SK-N-SH (cell line): ENCODE measurements around the gene DNMT3B. TPM values are rescaled to one million over a fixed set of nuclear protein-coding genes. Genes with fewer than 3 reads are reported as not detected.

Experiments
- CTCF ChIA-PET: fragments of 300-600, 350-600 bp; formaldehyde crosslinking; extraction: SDS; loops from one replicate; lab custom pipeline; 2021; lab: Yijun Ruan, JAX
- POLR2A ChIA-PET: fragments of 350-600 bp; sonication (Branson Sonifier 250); formaldehyde crosslinking; extraction: SDS; loops from one replicate; lab custom pipeline; 2020; ENCODE audit warnings: antibody characterized with exemption, inconsistent platforms; lab: Yijun Ruan, JAX
- DNase-seq: peaks from one replicate; pipeline ENCODE4 v3.0.0; 2012
- H2AFZ ChIP-seq: fragments of 200-600 bp; sonication (generic); 2 replicates; pipeline ENCODE4 v1.8.1; 2016; ENCODE audit warnings: antibody characterized with exemption, mild to moderate bottlenecking, low read depth
- H3F3A ChIP-seq: fragments of 200-600 bp; sonication (generic); replicated peaks from 2 replicates; pipeline ENCODE3; 2016; ENCODE audit warnings: antibody characterized with exemption, mild to moderate bottlenecking; ENCODE audit not compliant: insufficient read depth
- H3K27ac ChIP-seq, 2 experiments: fragments of 200-500 bp in 1 of 2; fragments of 200-600 bp in 1 of 2; sonication (Bioruptor generic) in 1 of 2; sonication (generic), shearing (Covaris generic) in 1 of 2; 2 replicates each; pipeline versions ENCODE4 v1.5.1 to v1.6.1; 2014 to 2016; ENCODE audit warnings: low read depth in 2 of 2, inconsistent platforms in 1 of 2, low read length in 1 of 2, mild to moderate bottlenecking in 1 of 2, mixed read lengths in 1 of 2
- H3K27me3 ChIP-seq: fragments of 200-600 bp; sonication (generic), shearing (Covaris generic); 2 replicates; pipeline ENCODE4 v1.6.1; 2016; ENCODE audit warnings: mixed run types; ENCODE audit not compliant: insufficient read depth
- H3K36me3 ChIP-seq, 2 experiments: fragments of 200-500 bp in 1 of 2; fragments of 200-600 bp in 1 of 2; sonication (Bioruptor generic) in 1 of 2; sonication (generic) in 1 of 2; replicated peaks in 1 of 2; 2 replicates each; pipeline versions ENCODE3 to v1.5.1; 2014 to 2016; ENCODE audit warnings: low read length in 1 of 2, mild to moderate bottlenecking in 1 of 2; ENCODE audit not compliant: insufficient read depth in 2 of 2, control insufficient read depth in 1 of 2
- H3K4me1 ChIP-seq, 2 experiments: fragments of 200-500 bp in 1 of 2; fragments of 200-600 bp in 1 of 2; sonication (Bioruptor generic) in 1 of 2; sonication (generic), shearing (Covaris generic) in 1 of 2; 2 replicates each; pipeline versions ENCODE4 v1.5.1 to v1.6.1; 2014 to 2016; ENCODE audit warnings: low read depth in 1 of 2, low read length in 1 of 2, mixed run types in 1 of 2; ENCODE audit not compliant: insufficient read depth in 2 of 2, control insufficient read depth in 1 of 2
- H3K4me2 ChIP-seq: fragments of 200-600 bp; sonication (generic), shearing (Covaris generic); 2 replicates; pipeline ENCODE4 v1.6.1; 2017; ENCODE audit warnings: mixed run types
- H3K4me3 ChIP-seq, 2 experiments: fragments of 200-500 bp in 1 of 2; fragments of 200-600 bp in 1 of 2; sonication (Bioruptor generic) in 1 of 2; sonication (generic), shearing (Covaris generic) in 1 of 2; 2 replicates each; pipeline versions ENCODE4 v1.5.1 to v1.8.1; 2014 to 2016; ENCODE audit warnings: low read depth in 2 of 2, inconsistent platforms in 1 of 2, low read length in 1 of 2, mild to moderate bottlenecking in 1 of 2, mixed read lengths in 1 of 2, moderate library complexity in 1 of 2
- H3K79me2 ChIP-seq: fragments of 200-600 bp; sonication (generic); 2 replicates; pipeline ENCODE4 v1.8.1; 2017; ENCODE audit warnings: mild to moderate bottlenecking; ENCODE audit not compliant: insufficient read depth
- H3K9ac ChIP-seq: fragments of 200-600 bp; sonication (generic); 2 replicates; pipeline ENCODE4 v1.6.1; 2017; ENCODE audit warnings: mixed run types
- H3K9me2 ChIP-seq: fragments of 200-600 bp; sonication (generic); 2 replicates; pipeline ENCODE4 v1.6.1; 2017; ENCODE audit warnings: mixed run types
- H3K9me3 ChIP-seq: fragments of 200-600 bp; sonication (generic); 2 replicates; pipeline ENCODE4 v1.6.1; 2017; ENCODE audit warnings: mixed run types, mild to moderate bottlenecking, moderate library complexity
- H4K20me1 ChIP-seq: fragments of 200-600 bp; sonication (generic); 2 replicates; pipeline ENCODE4 v1.6.1; 2017; ENCODE audit warnings: mild to moderate bottlenecking, mixed run types; ENCODE audit not compliant: insufficient read depth
- EZH2phosphoT487 ChIP-seq: fragments of 200-600 bp; sonication (generic); IDR thresholded peaks from 2 replicates; pipeline ENCODE4 v1.6.1; 2017; ENCODE audit warnings: low read depth, mixed run types, mild to moderate bottlenecking, antibody characterized with exemption, moderate library complexity, borderline replicate concordance
- FOSL2 ChIP-seq: IDR thresholded peaks from 2 replicates; pipeline ENCODE4 v1.4.0; 2012; ENCODE audit warnings: low read depth, mild to moderate bottlenecking, moderate library complexity, borderline replicate concordance
- FOXJ3 ChIP-seq: sonication (generic); formaldehyde crosslinking; IDR thresholded peaks from 2 replicates; pipeline ENCODE4 v1.5.1; 2020; ENCODE audit warnings: mild to moderate bottlenecking, missing genetic modification reagents
- GATA2 ChIP-seq: sonication (generic); formaldehyde crosslinking; IDR thresholded peaks from 2 replicates; pipeline ENCODE4 v1.5.0; 2020; ENCODE audit warnings: mild to moderate bottlenecking, missing genetic modification reagents
- IRF3 ChIP-seq: fragments of 150-350 bp; IDR thresholded peaks from 2 replicates; pipeline ENCODE4 v1.6.1; 2016; ENCODE audit warnings: mild to moderate bottlenecking, low read depth, low read length
- JUND ChIP-seq: IDR thresholded peaks from 2 replicates; pipeline ENCODE4 v1.4.0; 2012
- MAX ChIP-seq: IDR thresholded peaks from 2 replicates; pipeline ENCODE4 v1.4.0; 2012; ENCODE audit warnings: low read depth
- MEF2A ChIP-seq: IDR thresholded peaks from 2 replicates; pipeline ENCODE4 v1.4.0; 2012; ENCODE audit warnings: low read depth, borderline replicate concordance
- PBX3 ChIP-seq: IDR thresholded peaks from 2 replicates; pipeline ENCODE4; 2012
- RAD21 ChIP-seq: IDR thresholded peaks from 2 replicates; pipeline ENCODE4 v1.6.1; 2012; ENCODE audit warnings: mild to moderate bottlenecking, low read length
- RCOR1 ChIP-seq: fragments of 150-350 bp; IDR thresholded peaks from 2 replicates; pipeline ENCODE4 v1.6.1; 2017; ENCODE audit warnings: antibody characterized with exemption, low read length
- RFX5 ChIP-seq: IDR thresholded peaks from 2 replicates; pipeline ENCODE4 v1.6.1; 2012; ENCODE audit warnings: mild to moderate bottlenecking, improper control_type of control experiment, low read length
- SIN3A ChIP-seq: IDR thresholded peaks from 2 replicates; pipeline ENCODE4 v1.6.1; 2012; ENCODE audit warnings: low read depth, mild to moderate bottlenecking, low read length, moderate library complexity, borderline replicate concordance
- SMC3 ChIP-seq: IDR thresholded peaks from 2 replicates; pipeline ENCODE4 v1.6.1; 2012; ENCODE audit warnings: low read depth, low read length, improper control_type of control experiment
- TAF1 ChIP-seq: IDR thresholded peaks from 2 replicates; pipeline ENCODE4 v1.6.1; 2012; ENCODE audit warnings: low read depth, mild to moderate bottlenecking, low read length, moderate library complexity, borderline replicate concordance
- USF1 ChIP-seq: IDR thresholded peaks from 2 replicates; pipeline ENCODE4 v1.4.0; 2012; ENCODE audit warnings: low read depth, borderline replicate concordance
- USF2 ChIP-seq: fragments of 150-350 bp; IDR thresholded peaks from 2 replicates; pipeline ENCODE4 v1.6.1; 2017; ENCODE audit warnings: antibody characterized with exemption, low read length, low read depth, borderline replicate concordance
- YY1 ChIP-seq: IDR thresholded peaks from 2 replicates; pipeline ENCODE4 v1.4.0; 2012; ENCODE audit warnings: low read depth, mild to moderate bottlenecking
- ZBTB33 ChIP-seq: IDR thresholded peaks from 2 replicates; pipeline ENCODE4 v1.4.0; 2012; ENCODE audit warnings: low read depth, borderline replicate concordance
- WGBS: methylation state at CpG from one replicate; pipeline ENCODE4 v1.1.6; 2017; ENCODE audit warnings: low lambda C conversion rate; 5-methylcytosine and 5-hydroxymethylcytosine counted together
- polyA plus RNA-seq, 3 experiments: library from polyadenylated mRNA; depleted of rRNA; stranded (reverse); fragments of >200 nt; gene quantifications; 2 replicates each; pipeline ENCODE4 v1.2.3, GENCODE V29; 2012

The DNMT3B gene
- polyA plus RNA-seq, 1 of the 3 experiments (the other 2 are of a cell fraction), result 2.2 TPM

GRCh38 chr20:32804022-32804715, 42.0 kb downstream of the DNMT3B start (continued):
- TF ChIP-seq USF2 (no peak), RFX5 (no peak), JUND (no peak), PBX3 (no peak), FOSL2 (no peak), RAD21 (no peak)

GRCh38 chr20:32804817-32805216, 42.6 kb downstream of the DNMT3B start:
- ChIA-PET CTCF (interaction anchor here (1.4 to 2.1 kb wide), 2 partner anchors 15 to 26 kb away, joined by 3 to 17 read pairs; no protein-coding TSS in a partner anchor), POLR2A (no interaction called here)
- Histone ChIP-seq H3K27ac (no peak overlapping the region), H3F3A (no peaks in the 10 kb centered on the region), H3K36me3 (peaks cover 0 to 13% of the 10 kb centered on the region in 2 experiments), H2AFZ (no peak overlapping the region), H3K9me3 (no peaks in the 10 kb centered on the region), H3K4me3 (no peak overlapping the region), H3K79me2 (no peaks in the 10 kb centered on the region), H3K4me2 (no peak overlapping the region), H3K9me2 (no peaks in the 10 kb centered on the region), H3K27me3 (no peaks in the 10 kb centered on the region), H3K4me1 (no peaks in the 10 kb centered on the region), H3K9ac (no peak overlapping the region), H4K20me1 (no peaks in the 10 kb centered on the region)
- DNase-seq, result no peak
- WGBS, result 87% methylated on average over 3 of the region's 3 CpGs
- TF ChIP-seq USF2 (no peak), TAF1 (no peak), EZH2phosphoT487 (no peak), YY1 (no peak), SIN3A (no peak), MEF2A (no peak), RAD21 (no peak), IRF3 (no peak), SMC3 (no peak), MAX (no peak), GATA2 (CRISPR knock-in tag) (no peak), FOXJ3 (CRISPR knock-in tag) (no peak), USF1 (no peak), ZBTB33 (no peak), RCOR1 (no peak)
